ENCODE data around the gene PITPNB. TPM values are rescaled to one million over a fixed set of nuclear protein-coding genes. Genes with fewer than 3 reads are reported as not detected.

PITPNB gene
- total and polyA plus RNA-seq, 2 experiments from 2014 or later: 50.9 to 56.0 TPM

GRCh38 chr22:27915986-27916385 is 3.1 kb downstream of the PITPNB start:
- H3K36me3 Mint-ChIP-seq (ENCODE audit: low read depth): peaks cover under 1% of the 10 kb centered on the region
- Histone ChIP-seq H4K20me1 (replicated peaks; ENCODE audit: insufficient read depth) (peaks cover 67% of the 10 kb centered on the region), H2AFZ (no peak overlapping the region), H3K4me2 (peak overlapping the region; percentile 42), H3K4me1 (ENCODE audit: insufficient read depth) (peaks cover 33% of the 10 kb centered on the region), H3K9me2 (ENCODE audit: insufficient read depth) (no peaks in the 10 kb centered on the region), H3K79me2 (replicated peaks; ENCODE audit: insufficient read depth) (peaks cover 88% of the 10 kb centered on the region), H3K4me3 (peak overlapping the region; percentile 6; the same call in 1 of the 2 replicates), H3F3A (replicated peaks; ENCODE audit: low read depth) (peaks cover 10% of the 10 kb centered on the region), H3K27ac (ENCODE audit: low read depth) (no peak overlapping the region), H3K27me3 (ENCODE audit: insufficient read depth) (no peaks in the 10 kb centered on the region), H3K36me3 (ENCODE audit: insufficient read depth) (no peaks in the 10 kb centered on the region)
- peaks cover 28% of the 10 kb centered on the region for H3K4me1 Mint-ChIP-seq
- ATAC-seq (no peak), DNase-seq (ENCODE audit: low spot score) (no peak)
- no peak overlapping the region for H3K27ac Mint-ChIP-seq
- no peak for TF ChIP-seq EZH2phosphoT487 (IDR thresholded peaks at IDR 0.05; ENCODE audit: unreplicated experiment)
- no peak for TF ChIP-seq ZNF331 (CRISPR knock-in tag; IDR thresholded peaks at IDR 0.05; ENCODE audit: low read depth)
- TF ChIP-seq ZNF114 (CRISPR knock-in tag; IDR thresholded peaks at IDR 0.05): no peak
- TF ChIP-seq, protein P1, sequence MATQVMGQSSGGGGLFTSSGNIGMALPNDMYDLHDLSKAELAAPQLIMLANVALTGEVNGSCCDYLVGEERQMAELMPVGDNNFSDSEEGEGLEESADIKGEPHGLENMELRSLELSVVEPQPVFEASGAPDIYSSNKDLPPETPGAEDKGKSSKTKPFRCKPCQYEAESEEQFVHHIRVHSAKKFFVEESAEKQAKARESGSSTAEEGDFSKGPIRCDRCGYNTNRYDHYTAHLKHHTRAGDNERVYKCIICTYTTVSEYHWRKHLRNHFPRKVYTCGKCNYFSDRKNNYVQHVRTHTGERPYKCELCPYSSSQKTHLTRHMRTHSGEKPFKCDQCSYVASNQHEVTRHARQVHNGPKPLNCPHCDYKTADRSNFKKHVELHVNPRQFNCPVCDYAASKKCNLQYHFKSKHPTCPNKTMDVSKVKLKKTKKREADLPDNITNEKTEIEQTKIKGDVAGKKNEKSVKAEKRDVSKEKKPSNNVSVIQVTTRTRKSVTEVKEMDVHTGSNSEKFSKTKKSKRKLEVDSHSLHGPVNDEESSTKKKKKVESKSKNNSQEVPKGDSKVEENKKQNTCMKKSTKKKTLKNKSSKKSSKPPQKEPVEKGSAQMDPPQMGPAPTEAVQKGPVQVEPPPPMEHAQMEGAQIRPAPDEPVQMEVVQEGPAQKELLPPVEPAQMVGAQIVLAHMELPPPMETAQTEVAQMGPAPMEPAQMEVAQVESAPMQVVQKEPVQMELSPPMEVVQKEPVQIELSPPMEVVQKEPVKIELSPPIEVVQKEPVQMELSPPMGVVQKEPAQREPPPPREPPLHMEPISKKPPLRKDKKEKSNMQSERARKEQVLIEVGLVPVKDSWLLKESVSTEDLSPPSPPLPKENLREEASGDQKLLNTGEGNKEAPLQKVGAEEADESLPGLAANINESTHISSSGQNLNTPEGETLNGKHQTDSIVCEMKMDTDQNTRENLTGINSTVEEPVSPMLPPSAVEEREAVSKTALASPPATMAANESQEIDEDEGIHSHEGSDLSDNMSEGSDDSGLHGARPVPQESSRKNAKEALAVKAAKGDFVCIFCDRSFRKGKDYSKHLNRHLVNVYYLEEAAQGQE (IDR thresholded peaks at IDR 0.05; ENCODE audit: unreplicated experiment): no peak
- no peak for TF ChIP-seq NANOG (IDR thresholded peaks at IDR 0.05; ENCODE audit: borderline replicate concordance)
- no peak for TF ChIP-seq STAT1 (IDR thresholded peaks at IDR 0.05; ENCODE audit: unreplicated experiment)
- no peak for TF ChIP-seq POLR2AphosphoS5 (IDR thresholded peaks at IDR 0.05; ENCODE audit: low read depth)
- TF ChIP-seq, protein P2, sequence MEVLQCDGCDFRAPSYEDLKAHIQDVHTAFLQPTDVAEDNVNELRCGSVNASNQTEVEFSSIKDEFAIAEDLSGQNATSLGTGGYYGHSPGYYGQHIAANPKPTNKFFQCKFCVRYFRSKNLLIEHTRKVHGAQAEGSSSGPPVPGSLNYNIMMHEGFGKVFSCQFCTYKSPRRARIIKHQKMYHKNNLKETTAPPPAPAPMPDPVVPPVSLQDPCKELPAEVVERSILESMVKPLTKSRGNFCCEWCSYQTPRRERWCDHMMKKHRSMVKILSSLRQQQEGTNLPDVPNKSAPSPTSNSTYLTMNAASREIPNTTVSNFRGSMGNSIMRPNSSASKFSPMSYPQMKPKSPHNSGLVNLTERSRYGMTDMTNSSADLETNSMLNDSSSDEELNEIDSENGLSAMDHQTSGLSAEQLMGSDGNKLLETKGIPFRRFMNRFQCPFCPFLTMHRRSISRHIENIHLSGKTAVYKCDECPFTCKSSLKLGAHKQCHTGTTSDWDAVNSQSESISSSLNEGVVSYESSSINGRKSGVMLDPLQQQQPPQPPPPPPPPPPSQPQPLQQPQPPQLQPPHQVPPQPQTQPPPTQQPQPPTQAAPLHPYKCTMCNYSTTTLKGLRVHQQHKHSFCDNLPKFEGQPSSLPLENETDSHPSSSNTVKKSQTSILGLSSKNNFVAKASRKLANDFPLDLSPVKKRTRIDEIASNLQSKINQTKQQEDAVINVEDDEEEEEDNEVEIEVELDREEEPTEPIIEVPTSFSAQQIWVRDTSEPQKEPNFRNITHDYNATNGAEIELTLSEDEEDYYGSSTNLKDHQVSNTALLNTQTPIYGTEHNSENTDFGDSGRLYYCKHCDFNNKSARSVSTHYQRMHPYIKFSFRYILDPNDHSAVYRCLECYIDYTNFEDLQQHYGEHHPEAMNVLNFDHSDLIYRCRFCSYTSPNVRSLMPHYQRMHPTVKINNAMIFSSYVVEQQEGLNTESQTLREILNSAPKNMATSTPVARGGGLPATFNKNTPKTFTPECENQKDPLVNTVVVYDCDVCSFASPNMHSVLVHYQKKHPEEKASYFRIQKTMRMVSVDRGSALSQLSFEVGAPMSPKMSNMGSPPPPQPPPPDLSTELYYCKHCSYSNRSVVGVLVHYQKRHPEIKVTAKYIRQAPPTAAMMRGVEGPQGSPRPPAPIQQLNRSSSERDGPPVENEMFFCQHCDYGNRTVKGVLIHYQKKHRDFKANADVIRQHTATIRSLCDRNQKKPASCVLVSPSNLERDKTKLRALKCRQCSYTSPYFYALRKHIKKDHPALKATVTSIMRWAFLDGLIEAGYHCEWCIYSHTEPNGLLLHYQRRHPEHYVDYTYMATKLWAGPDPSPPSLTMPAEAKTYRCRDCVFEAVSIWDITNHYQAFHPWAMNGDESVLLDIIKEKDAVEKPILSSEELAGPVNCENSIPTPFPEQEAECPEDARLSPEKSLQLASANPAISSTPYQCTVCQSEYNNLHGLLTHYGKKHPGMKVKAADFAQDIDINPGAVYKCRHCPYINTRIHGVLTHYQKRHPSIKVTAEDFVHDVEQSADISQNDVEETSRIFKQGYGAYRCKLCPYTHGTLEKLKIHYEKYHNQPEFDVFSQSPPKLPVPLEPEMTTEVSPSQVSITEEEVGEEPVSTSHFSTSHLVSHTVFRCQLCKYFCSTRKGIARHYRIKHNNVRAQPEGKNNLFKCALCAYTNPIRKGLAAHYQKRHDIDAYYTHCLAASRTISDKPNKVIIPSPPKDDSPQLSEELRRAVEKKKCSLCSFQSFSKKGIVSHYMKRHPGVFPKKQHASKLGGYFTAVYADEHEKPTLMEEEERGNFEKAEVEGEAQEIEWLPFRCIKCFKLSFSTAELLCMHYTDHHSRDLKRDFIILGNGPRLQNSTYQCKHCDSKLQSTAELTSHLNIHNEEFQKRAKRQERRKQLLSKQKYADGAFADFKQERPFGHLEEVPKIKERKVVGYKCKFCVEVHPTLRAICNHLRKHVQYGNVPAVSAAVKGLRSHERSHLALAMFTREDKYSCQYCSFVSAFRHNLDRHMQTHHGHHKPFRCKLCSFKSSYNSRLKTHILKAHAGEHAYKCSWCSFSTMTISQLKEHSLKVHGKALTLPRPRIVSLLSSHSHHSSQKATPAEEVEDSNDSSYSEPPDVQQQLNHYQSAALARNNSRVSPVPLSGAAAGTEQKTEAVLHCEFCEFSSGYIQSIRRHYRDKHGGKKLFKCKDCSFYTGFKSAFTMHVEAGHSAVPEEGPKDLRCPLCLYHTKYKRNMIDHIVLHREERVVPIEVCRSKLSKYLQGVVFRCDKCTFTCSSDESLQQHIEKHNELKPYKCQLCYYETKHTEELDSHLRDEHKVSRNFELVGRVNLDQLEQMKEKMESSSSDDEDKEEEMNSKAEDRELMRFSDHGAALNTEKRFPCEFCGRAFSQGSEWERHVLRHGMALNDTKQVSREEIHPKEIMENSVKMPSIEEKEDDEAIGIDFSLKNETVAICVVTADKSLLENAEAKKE (CRISPR knock-in tag; IDR thresholded peaks at IDR 0.05): no peak
- TF ChIP-seq CTCF (conservative IDR thresholded peaks at IDR 0.05; ENCODE audit: low read depth in 2 of 2): no peak
- TF ChIP-seq CREB1 (CRISPR knock-in tag; IDR thresholded peaks at IDR 0.05; ENCODE audit: low read depth): no peak
- TF ChIP-seq JUNB (IDR thresholded peaks at IDR 0.05; ENCODE audit: unreplicated experiment): no peak
- no peak for TF ChIP-seq EZH2 (IDR thresholded peaks at IDR 0.05; ENCODE audit: low read depth, unreplicated experiment)
- TF ChIP-seq ETS1 (IDR thresholded peaks at IDR 0.05): no peak
- no peaks in the 10 kb centered on the region; the same call in 2 of the 3 replicates for H3K9me3 Mint-ChIP-seq
- H3K27me3 Mint-ChIP-seq (ENCODE audit: insufficient read depth, low read depth, poor library complexity): peaks cover 12% of the 10 kb centered on the region
- H3K4me3 Mint-ChIP-seq: no peak overlapping the region
